Measurements from ENCODE around the gene MYT1.

GRCh38 chr20:64193058-64193457, 28.8 kb downstream of the MYT1 start:
- no peak for TF ChIP-seq SP1 (IDR thresholded peaks at IDR 0.05)
- no peak for TF ChIP-seq TARDBP (IDR thresholded peaks at IDR 0.05)
- no peak for TF ChIP-seq ARNT (IDR thresholded peaks at IDR 0.05)
- TF ChIP-seq FOXA1 (IDR thresholded peaks at IDR 0.05) = no peak
- no peak for TF ChIP-seq ELF4 (IDR thresholded peaks at IDR 0.05)
- no peak for TF ChIP-seq ZNF384 (IDR thresholded peaks at IDR 0.05)
- no peak for TF ChIP-seq SUZ12 (IDR thresholded peaks at IDR 0.05)
- TF ChIP-seq BHLHE40 (IDR thresholded peaks at IDR 0.05; ENCODE audit: borderline replicate concordance) = no peak
- no peak for TF ChIP-seq FOXM1 (IDR thresholded peaks at IDR 0.05; ENCODE audit: borderline replicate concordance)
- TF ChIP-seq FOXK2 (IDR thresholded peaks at IDR 0.05) = no peak

All from HEK293T (cell line).